ENCODE results near the gene GMPPB. TPM values are rescaled to one million over a fixed set of nuclear protein-coding genes. Genes with fewer than 3 reads are reported as not detected.

GMPPB gene
- total RNA-seq, 2 experiments from 2014 or later, result 40.7 to 54.5 TPM

- POLR2A ChIA-PET, result interaction anchor here (1.2 kb wide), 1 partner anchor 9 kb away, joined by 8 read pairs; no protein-coding TSS in a partner anchor
- intact Hi-C loops (cut with micrococcal nuclease; ENCODE audit: unreplicated experiment), result no loop called here
- no peak overlapping the region for H2AFZ ChIP-seq (ENCODE audit: low read length)
- H3K36me3 ChIP-seq (ENCODE audit: insufficient read depth, low read length), result peaks cover 8% of the 10 kb centered on the region
- H3K9me2 ChIP-seq (ENCODE audit: insufficient read depth, low read length), result no peaks in the 10 kb centered on the region
- H3K27ac ChIP-seq (ENCODE audit: low read depth, low read length, poor library complexity, severe bottlenecking), result no peak overlapping the region
- no peak overlapping the region for H3K4me2 ChIP-seq (ENCODE audit: low read length)
- H4K20me1 ChIP-seq (ENCODE audit: insufficient read depth, low read length), result no peaks in the 10 kb centered on the region
- peaks cover 28% of the 10 kb centered on the region; the same call in 1 of the 2 replicates for H3K79me2 ChIP-seq (ENCODE audit: insufficient read depth, low read depth, low read length)
- TF ChIP-seq, protein P1, sequence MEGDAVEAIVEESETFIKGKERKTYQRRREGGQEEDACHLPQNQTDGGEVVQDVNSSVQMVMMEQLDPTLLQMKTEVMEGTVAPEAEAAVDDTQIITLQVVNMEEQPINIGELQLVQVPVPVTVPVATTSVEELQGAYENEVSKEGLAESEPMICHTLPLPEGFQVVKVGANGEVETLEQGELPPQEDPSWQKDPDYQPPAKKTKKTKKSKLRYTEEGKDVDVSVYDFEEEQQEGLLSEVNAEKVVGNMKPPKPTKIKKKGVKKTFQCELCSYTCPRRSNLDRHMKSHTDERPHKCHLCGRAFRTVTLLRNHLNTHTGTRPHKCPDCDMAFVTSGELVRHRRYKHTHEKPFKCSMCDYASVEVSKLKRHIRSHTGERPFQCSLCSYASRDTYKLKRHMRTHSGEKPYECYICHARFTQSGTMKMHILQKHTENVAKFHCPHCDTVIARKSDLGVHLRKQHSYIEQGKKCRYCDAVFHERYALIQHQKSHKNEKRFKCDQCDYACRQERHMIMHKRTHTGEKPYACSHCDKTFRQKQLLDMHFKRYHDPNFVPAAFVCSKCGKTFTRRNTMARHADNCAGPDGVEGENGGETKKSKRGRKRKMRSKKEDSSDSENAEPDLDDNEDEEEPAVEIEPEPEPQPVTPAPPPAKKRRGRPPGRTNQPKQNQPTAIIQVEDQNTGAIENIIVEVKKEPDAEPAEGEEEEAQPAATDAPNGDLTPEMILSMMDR (conservative IDR thresholded peaks at IDR 0.05; ENCODE audit: low read length), result no peak
- no peak for TF ChIP-seq EZH2phosphoT487 (IDR thresholded peaks at IDR 0.05; ENCODE audit: borderline replicate concordance, low read depth, low read length)
- no peaks in the 10 kb centered on the region for H3K9me3 ChIP-seq (ENCODE audit: low read length)
- no peak overlapping the region for H3K4me3 ChIP-seq (ENCODE audit: low read depth, low read length, poor library complexity, severe bottlenecking)
- CTCF ChIA-PET (ENCODE audit: unreplicated experiment), result no interaction called here
- BruUV-seq (replicated peaks), result no TSS peak
- no peaks in the 10 kb centered on the region for H3K4me1 ChIP-seq (ENCODE audit: insufficient read depth, low read length, poor library complexity, severe bottlenecking)
- DNase-seq (ENCODE audit: low spot score), result no peak
Measured at GRCh38 chr3:49763981-49764380, 40.2 kb upstream of the GMPPB start.

GRCh38 chr3:49761661-49762060 is 37.9 kb upstream of the GMPPB start:
- intact Hi-C loops (cut with micrococcal nuclease; ENCODE audit: unreplicated experiment), result no loop called here
- Histone ChIP-seq H2AFZ (ENCODE audit: low read length) (no peak overlapping the region), H4K20me1 (ENCODE audit: insufficient read depth, low read length) (no peaks in the 10 kb centered on the region), H3K36me3 (ENCODE audit: insufficient read depth, low read length) (peaks cover 7% of the 10 kb centered on the region), H3K4me3 (ENCODE audit: low read depth, low read length, poor library complexity, severe bottlenecking) (no peak overlapping the region), H3K27ac (ENCODE audit: low read depth, low read length, poor library complexity, severe bottlenecking) (no peak overlapping the region), H3K4me2 (ENCODE audit: low read length) (no peak overlapping the region), H3K4me1 (ENCODE audit: insufficient read depth, low read length, poor library complexity, severe bottlenecking) (no peaks in the 10 kb centered on the region), H3K9me3 (ENCODE audit: low read length) (no peaks in the 10 kb centered on the region), H3K79me2 (ENCODE audit: insufficient read depth, low read depth, low read length) (peaks cover 6% of the 10 kb centered on the region; the same call in 1 of the 2 replicates), H3K9me2 (ENCODE audit: insufficient read depth, low read length) (no peaks in the 10 kb centered on the region)
- DNase-seq (ENCODE audit: low spot score), result no peak
- TF ChIP-seq, protein P1 (conservative IDR thresholded peaks at IDR 0.05; ENCODE audit: low read length), result no peak
- no peak for TF ChIP-seq EZH2phosphoT487 (IDR thresholded peaks at IDR 0.05; ENCODE audit: borderline replicate concordance, low read depth, low read length)
- CTCF ChIA-PET (ENCODE audit: unreplicated experiment), result no interaction called here
- no TSS peak for BruUV-seq (replicated peaks)
- POLR2A ChIA-PET, result no interaction called here

DNA sequence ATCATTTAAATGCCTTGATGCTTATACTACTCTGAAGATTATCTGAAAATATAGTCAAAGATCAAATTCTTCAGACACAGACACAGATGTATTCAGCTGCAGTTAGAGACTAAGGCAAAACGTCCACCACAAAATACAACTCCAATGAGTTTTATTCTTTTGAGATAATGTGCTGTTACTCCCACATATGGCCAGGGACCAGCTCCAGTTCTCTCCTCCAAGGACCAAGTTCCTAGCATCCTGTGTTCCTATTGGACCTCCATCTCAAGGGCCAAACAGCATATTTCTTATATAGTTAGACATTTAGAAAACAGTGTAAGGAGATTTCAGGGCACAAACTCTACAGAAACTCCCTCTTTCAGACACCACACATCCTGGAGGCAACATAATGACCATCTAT is 35.5 kb upstream of the GMPPB start:
- Histone ChIP-seq H3K27ac (ENCODE audit: low read depth, low read length, poor library complexity, severe bottlenecking) (no peak overlapping the region), H4K20me1 (ENCODE audit: insufficient read depth, low read length) (no peaks in the 10 kb centered on the region), H3K4me1 (ENCODE audit: insufficient read depth, low read length, poor library complexity, severe bottlenecking) (no peaks in the 10 kb centered on the region), H3K9me3 (ENCODE audit: low read length) (no peaks in the 10 kb centered on the region), H3K4me3 (ENCODE audit: low read depth, low read length, poor library complexity, severe bottlenecking) (no peak overlapping the region), H3K79me2 (ENCODE audit: insufficient read depth, low read depth, low read length) (peaks cover 12% of the 10 kb centered on the region; the same call in 1 of the 2 replicates), H3K9me2 (ENCODE audit: insufficient read depth, low read length) (no peaks in the 10 kb centered on the region), H2AFZ (ENCODE audit: low read length) (no peak overlapping the region), H3K4me2 (ENCODE audit: low read length) (no peak overlapping the region), H3K36me3 (ENCODE audit: insufficient read depth, low read length) (peaks cover 4% of the 10 kb centered on the region)
- no TSS peak for BruUV-seq (replicated peaks)
- CTCF ChIA-PET (ENCODE audit: unreplicated experiment), result no interaction called here
- no peak for DNase-seq (ENCODE audit: low spot score)
- intact Hi-C loops (cut with micrococcal nuclease; ENCODE audit: unreplicated experiment), result no loop called here
- POLR2A ChIA-PET, result interaction anchor here (0.7 kb wide), 1 partner anchor 15 kb away, joined by 3 read pairs; no protein-coding TSS in a partner anchor
- no peak for TF ChIP-seq EZH2phosphoT487 (IDR thresholded peaks at IDR 0.05; ENCODE audit: borderline replicate concordance, low read depth, low read length)
- TF ChIP-seq, protein P1 (conservative IDR thresholded peaks at IDR 0.05; ENCODE audit: low read length), result no peak
